ENCODE measurements around the gene ELAVL4.

DNA sequence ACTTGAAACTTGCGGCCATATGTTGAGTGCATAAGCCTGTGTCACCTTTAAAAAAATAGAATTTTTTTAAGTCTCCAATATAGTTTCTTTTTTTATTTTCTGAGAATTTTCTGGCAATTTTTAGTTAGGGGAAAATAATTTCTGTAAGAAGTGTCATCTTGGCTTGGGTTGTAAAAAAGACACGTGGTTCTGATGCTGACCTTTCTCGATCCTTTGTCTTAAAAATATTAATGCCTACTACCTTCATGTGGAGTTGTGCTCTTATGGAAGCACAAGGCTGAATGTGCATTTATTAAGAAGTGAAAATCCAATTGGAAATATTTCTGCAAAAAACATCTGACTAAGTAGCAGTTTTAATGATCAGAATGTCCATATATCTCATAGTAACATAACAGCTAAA lies 3.5 kb downstream of the ELAVL4 start:
- TF ChIP-seq, protein P1, sequence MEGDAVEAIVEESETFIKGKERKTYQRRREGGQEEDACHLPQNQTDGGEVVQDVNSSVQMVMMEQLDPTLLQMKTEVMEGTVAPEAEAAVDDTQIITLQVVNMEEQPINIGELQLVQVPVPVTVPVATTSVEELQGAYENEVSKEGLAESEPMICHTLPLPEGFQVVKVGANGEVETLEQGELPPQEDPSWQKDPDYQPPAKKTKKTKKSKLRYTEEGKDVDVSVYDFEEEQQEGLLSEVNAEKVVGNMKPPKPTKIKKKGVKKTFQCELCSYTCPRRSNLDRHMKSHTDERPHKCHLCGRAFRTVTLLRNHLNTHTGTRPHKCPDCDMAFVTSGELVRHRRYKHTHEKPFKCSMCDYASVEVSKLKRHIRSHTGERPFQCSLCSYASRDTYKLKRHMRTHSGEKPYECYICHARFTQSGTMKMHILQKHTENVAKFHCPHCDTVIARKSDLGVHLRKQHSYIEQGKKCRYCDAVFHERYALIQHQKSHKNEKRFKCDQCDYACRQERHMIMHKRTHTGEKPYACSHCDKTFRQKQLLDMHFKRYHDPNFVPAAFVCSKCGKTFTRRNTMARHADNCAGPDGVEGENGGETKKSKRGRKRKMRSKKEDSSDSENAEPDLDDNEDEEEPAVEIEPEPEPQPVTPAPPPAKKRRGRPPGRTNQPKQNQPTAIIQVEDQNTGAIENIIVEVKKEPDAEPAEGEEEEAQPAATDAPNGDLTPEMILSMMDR (IDR thresholded peaks at IDR 0.05; ENCODE audit: insufficient read depth, low read depth, low read length), result no peak
- no peak for TF ChIP-seq EZH2 (IDR thresholded peaks at IDR 0.05; ENCODE audit: insufficient read depth, low read length)
